ENCODE measurements around the gene RASA3. TPM values are rescaled to one million over a fixed set of nuclear protein-coding genes. Genes with fewer than 3 reads are reported as not detected.
A peak's percentile ranks its signal among the peaks of the same experiment; 100 is the strongest.

RASA3 gene
- total and polyA plus RNA-seq, 2 of the 8 experiments (the other 6 are each of a cell fraction or from before 2014, with no cell fraction given) = 7.5 to 21.9 TPM

- peaks cover 0 to 5% of the 10 kb centered on the region in 2 experiments for H4K20me1 ChIP-seq (replicated peaks in 1 of 2; ENCODE audit: control insufficient read depth in 1 of 2, insufficient read depth in 2 of 2, low read length in 2 of 2)
- TF ChIP-seq MAFK (IDR thresholded peaks at IDR 0.05; ENCODE audit: low read depth, low read length) = 0 out of 2 replicates have a peak, but pooled peaks have one; percentile 6
- TF ChIP-seq RXRA (IDR thresholded peaks at IDR 0.05; ENCODE audit: insufficient read depth, low read depth, low read length) = no peak
- peak; percentile 57; the same call in 1 of the 2 replicates for TF ChIP-seq BACH1 (IDR thresholded peaks at IDR 0.05; ENCODE audit: low read length)
- TF ChIP-seq BCL11A (IDR thresholded peaks at IDR 0.05; ENCODE audit: low read depth in 2 of 2, low read length in 2 of 2) = no peak
- no peak for TF ChIP-seq ZNF274 (IDR thresholded peaks at IDR 0.05; ENCODE audit: borderline replicate concordance, extremely low read depth, low read length)
- no peak for TF ChIP-seq SP1 (IDR thresholded peaks at IDR 0.05; ENCODE audit: low read depth, low read length)
- no peak for TF ChIP-seq NANOG (IDR thresholded peaks at IDR 0.05; ENCODE audit: insufficient read depth, low read depth, low read length, poor library complexity, severe bottlenecking)
- TF ChIP-seq RNF2 (IDR thresholded peaks at IDR 0.05; ENCODE audit: borderline replicate concordance, low read depth, low read length, missing control alignments, poor library complexity, severe bottlenecking) = no peak
- no peak for TF ChIP-seq TEAD4 (IDR thresholded peaks at IDR 0.05; ENCODE audit: low read depth, low read length)
- TF ChIP-seq POU5F1 (IDR thresholded peaks at IDR 0.05; ENCODE audit: low read depth, low read length) = no peak
- no peak for TF ChIP-seq JUND (IDR thresholded peaks at IDR 0.05; ENCODE audit: low read length)
- TF ChIP-seq EGR1 (IDR thresholded peaks at IDR 0.05; ENCODE audit: borderline replicate concordance, low read depth, low read length) = no peak
- no peak for TF ChIP-seq KDM1A (IDR thresholded peaks at IDR 0.05; ENCODE audit: borderline replicate concordance, low read length)
- no peak for TF ChIP-seq GTF2F1 (IDR thresholded peaks at IDR 0.05; ENCODE audit: borderline replicate concordance, low read depth, low read length)
Observed at GRCh38 chr13:114099191-114099590, 33.2 kb downstream of the RASA3 start.

More at GRCh38 chr13:114099191-114099590, 33.2 kb downstream of the RASA3 start:
- no peaks in the 10 kb centered on the region for H3K27me3 ChIP-seq (replicated peaks in 1 of 4; ENCODE audit: control insufficient read depth in 3 of 4, extremely low read depth in 1 of 4, insufficient read depth in 3 of 4, low read length in 3 of 4)
- no peak overlapping the region for H2AFZ ChIP-seq (ENCODE audit: low read length)
- POLR2A ChIA-PET (ENCODE audit: partially characterized antibody) = interaction anchor here (0.8 to 1.9 kb wide), 3 partner anchors 13 to 129 kb away, joined by 3 to 10 read pairs (median 4); no protein-coding TSS in a partner anchor
- no peak overlapping the region for H3K14ac ChIP-seq (ENCODE audit: insufficient read length)
- H3K56ac ChIP-seq (replicated peaks; ENCODE audit: insufficient read length, low read depth, low read length) = no peak overlapping the region
- peaks cover 2% of the 10 kb centered on the region; the same call in 1 of the 2 replicates for H3K79me1 ChIP-seq (ENCODE audit: low read depth, low read length)
- no peak overlapping the region for H2BK120ac ChIP-seq (replicated peaks; ENCODE audit: low read depth, low read length)
- no peak overlapping the region for H2BK12ac ChIP-seq (ENCODE audit: low read depth, low read length)
- no peak overlapping the region for H3K4me3 ChIP-seq (ENCODE audit: extremely low read depth in 1 of 4, insufficient read depth in 2 of 4, low read depth in 3 of 4, low read length in 4 of 4)
- FAIRE-seq = no peak
- no peak overlapping the region for H3K23ac ChIP-seq (ENCODE audit: insufficient read length)
- no peak overlapping the region for H2BK20ac ChIP-seq (ENCODE audit: low read length)
- no peak overlapping the region for H3K9ac ChIP-seq (replicated peaks in 1 of 4; ENCODE audit: extremely low read depth in 1 of 4, low read depth in 3 of 4, low read length in 3 of 4)
- H3K79me2 ChIP-seq (ENCODE audit: control insufficient read depth in 1 of 2, insufficient read depth in 2 of 2, low read length in 2 of 2) = peaks cover 0 to 16% of the 10 kb centered on the region in 2 experiments; a peak in 1 of 4 replicates
- no peak overlapping the region; the same call in 1 of the 2 replicates for H3K27ac ChIP-seq (ENCODE audit: low read depth, low read length)
- H2BK15ac ChIP-seq (ENCODE audit: low read length) = no peak overlapping the region
- no peak overlapping the region; the same call in 1 of the 2 replicates for H3K18ac ChIP-seq (ENCODE audit: extremely low read depth, low read length)
- no peak overlapping the region for H2BK5ac ChIP-seq (ENCODE audit: low read depth, low read length)
- 59% methylated on average over 5 of the region's 15 CpGs; no CpG with 5 or more reads in 1 of the 2 experiments for WGBS, 2 experiments (ENCODE audit: extremely low coverage in 1 of 2, insufficient coverage in 1 of 2, insufficient read length in 1 of 2, insufficient replicate concordance in 2 of 2, low coverage in 1 of 2, low lambda C conversion rate in 2 of 2, missing lambda C conversion rate in 1 of 2)
- H4K5ac ChIP-seq (ENCODE audit: insufficient read length, low read depth, low read length) = no peak overlapping the region
- no peak overlapping the region for H3K4me2 ChIP-seq (ENCODE audit: insufficient read depth in 1 of 2, low read depth in 2 of 2, low read length in 2 of 2)
- CTCF ChIA-PET (ENCODE audit: partially characterized antibody) = interaction anchor here (1.0 to 2.1 kb wide), 5 partner anchors 10 to 114 kb away, joined by 4 to 7 read pairs (median 6); no protein-coding TSS in a partner anchor
- no peak overlapping the region for H4K8ac ChIP-seq (ENCODE audit: extremely low read depth, insufficient read depth, low read length)
- no peak overlapping the region for H3K4ac ChIP-seq (replicated peaks; ENCODE audit: insufficient read length, low read depth, low read length)
- H3K4me1 ChIP-seq (replicated peaks in 1 of 4; ENCODE audit: control insufficient read depth in 3 of 4, insufficient read depth in 4 of 4, low read length in 3 of 4) = peaks cover 0 to 9% (median 3%) of the 10 kb centered on the region in 4 experiments; a peak in 4 of 7 replicates
- H4K91ac ChIP-seq (replicated peaks; ENCODE audit: insufficient read length, low read length) = no peak overlapping the region
- H2AK5ac ChIP-seq (ENCODE audit: low read depth, low read length) = no peak overlapping the region
- no peak for DNase-seq (ENCODE audit: low read depth in 1 of 2, low spot score in 2 of 2)
- peaks cover 0 to 3% of the 10 kb centered on the region in 2 experiments; a peak in 1 of 4 replicates for H3K9me3 ChIP-seq (ENCODE audit: insufficient read depth in 2 of 2, low read depth in 1 of 2, low read length in 1 of 2)
- H3K23me2 ChIP-seq (ENCODE audit: low read depth, low read length) = no peaks in the 10 kb centered on the region
- H3K36me3 ChIP-seq (ENCODE audit: control insufficient read depth in 2 of 4, insufficient read depth in 4 of 4, low read length in 3 of 4) = no peaks in the 10 kb centered on the region
